ENCODE data around the gene GLG1.

GLG1 gene

GRCh38 chr16:74562117-74562516 lies 44.8 kb downstream of the GLG1 start:
- Histone ChIP-seq H3K14ac (ENCODE audit: low read length in 2 of 2) (no peak overlapping the region), H2BK12ac (ENCODE audit: low read length in 2 of 2) (no peak overlapping the region), H3K4me1 (ENCODE audit: control insufficient read depth, insufficient read depth, low read depth, low read length) (peaks cover 9% of the 10 kb centered on the region), H2BK120ac (ENCODE audit: low read depth, low read length) (no peak overlapping the region), H3K9ac (ENCODE audit: low read length) (no peak overlapping the region), H3K4ac (ENCODE audit: low read depth in 1 of 2, low read length in 2 of 2) (no peak overlapping the region), H3K36me3 (ENCODE audit: control insufficient read depth in 1 of 2, insufficient read depth in 2 of 2, low read depth in 1 of 2, low read length in 2 of 2) (peaks cover 0 to 5% of the 10 kb centered on the region in 2 experiments), H3K23ac (ENCODE audit: low read length in 2 of 2) (no peak overlapping the region), H2BK5ac (ENCODE audit: low read depth, low read length, poor library complexity, severe bottlenecking) (no peak overlapping the region), H3K4me2 (ENCODE audit: low read length, poor library complexity, severe bottlenecking) (no peak overlapping the region), H3K9me3 (ENCODE audit: control insufficient read depth, low read length) (no peaks in the 10 kb centered on the region), H3K27me3 (ENCODE audit: control insufficient read depth in 1 of 2, insufficient read depth in 1 of 2, low read length in 2 of 2) (no peaks in the 10 kb centered on the region), H3K4me3 (ENCODE audit: insufficient read depth in 1 of 2, low read depth in 1 of 2, low read length in 2 of 2) (no peak overlapping the region), H4K8ac (ENCODE audit: low read length) (no peak overlapping the region), H2BK15ac (ENCODE audit: low read depth, poor library complexity, severe bottlenecking) (no peak overlapping the region), H3K79me1 (replicated peaks; ENCODE audit: low read length, poor library complexity, severe bottlenecking) (peaks cover 28% of the 10 kb centered on the region), H3K27ac (ENCODE audit: low read length, poor library complexity, severe bottlenecking) (no peak overlapping the region), H2AK5ac (ENCODE audit: low read length, severe bottlenecking) (no peak overlapping the region), H2AFZ (ENCODE audit: low read depth, low read length) (no peak overlapping the region), H4K91ac (ENCODE audit: low read length) (no peak overlapping the region), H3K18ac (ENCODE audit: low read depth in 1 of 2, low read length in 2 of 2) (no peak overlapping the region)
- WGBS, result 86% methylated on average over 1 of the region's 1 CpG
- DNase-seq, result no peak

GRCh38 chr16:74561626-74562025 lies 45.3 kb downstream of the GLG1 start:
- Histone ChIP-seq H3K36me3 (ENCODE audit: control insufficient read depth in 1 of 2, insufficient read depth in 2 of 2, low read depth in 1 of 2, low read length in 2 of 2) (peaks cover 0 to 5% of the 10 kb centered on the region in 2 experiments), H2BK15ac (ENCODE audit: low read depth, poor library complexity, severe bottlenecking) (no peak overlapping the region), H4K8ac (ENCODE audit: low read length) (no peak overlapping the region), H3K27me3 (ENCODE audit: control insufficient read depth in 1 of 2, insufficient read depth in 1 of 2, low read length in 2 of 2) (no peaks in the 10 kb centered on the region), H2BK12ac (ENCODE audit: low read length in 2 of 2) (no peak overlapping the region), H3K27ac (ENCODE audit: low read length, poor library complexity, severe bottlenecking) (no peak overlapping the region), H4K91ac (ENCODE audit: low read length) (no peak overlapping the region), H3K4me2 (ENCODE audit: low read length, poor library complexity, severe bottlenecking) (no peak overlapping the region), H3K18ac (ENCODE audit: low read depth in 1 of 2, low read length in 2 of 2) (no peak overlapping the region), H3K4me1 (ENCODE audit: control insufficient read depth, insufficient read depth, low read depth, low read length) (peaks cover 9% of the 10 kb centered on the region), H3K9ac (ENCODE audit: low read length) (no peak overlapping the region), H2AK5ac (ENCODE audit: low read length, severe bottlenecking) (no peak overlapping the region), H3K14ac (ENCODE audit: low read length in 2 of 2) (no peak overlapping the region), H3K79me1 (replicated peaks; ENCODE audit: low read length, poor library complexity, severe bottlenecking) (peaks cover 28% of the 10 kb centered on the region), H3K4me3 (ENCODE audit: insufficient read depth in 1 of 2, low read depth in 1 of 2, low read length in 2 of 2) (no peak overlapping the region), H2BK120ac (ENCODE audit: low read depth, low read length) (no peak overlapping the region), H2BK5ac (ENCODE audit: low read depth, low read length, poor library complexity, severe bottlenecking) (no peak overlapping the region), H3K23ac (ENCODE audit: low read length in 2 of 2) (no peak overlapping the region), H2AFZ (ENCODE audit: low read depth, low read length) (no peak overlapping the region), H3K9me3 (ENCODE audit: control insufficient read depth, low read length) (no peaks in the 10 kb centered on the region), H3K4ac (ENCODE audit: low read depth in 1 of 2, low read length in 2 of 2) (no peak overlapping the region)
- no peak for DNase-seq
- 88% methylated on average over 1 of the region's 2 CpGs for WGBS

GRCh38 chr16:74560912-74561311 lies 46.0 kb downstream of the GLG1 start:
- H3K36me3 ChIP-seq (ENCODE audit: control insufficient read depth in 1 of 2, insufficient read depth in 2 of 2, low read depth in 1 of 2, low read length in 2 of 2), result peaks cover 0 to 5% of the 10 kb centered on the region in 2 experiments
- no peak overlapping the region for H3K4me3 ChIP-seq (ENCODE audit: insufficient read depth in 1 of 2, low read depth in 1 of 2, low read length in 2 of 2)
- no peak overlapping the region for H3K14ac ChIP-seq (ENCODE audit: low read length in 2 of 2)
- no peak overlapping the region for H2BK12ac ChIP-seq (ENCODE audit: low read length in 2 of 2)
- peaks cover 26% of the 10 kb centered on the region for H3K79me1 ChIP-seq (replicated peaks; ENCODE audit: low read length, poor library complexity, severe bottlenecking)
- H3K23ac ChIP-seq (ENCODE audit: low read length in 2 of 2), result no peak overlapping the region
- H2BK120ac ChIP-seq (ENCODE audit: low read depth, low read length), result no peak overlapping the region
- H3K9me3 ChIP-seq (ENCODE audit: control insufficient read depth, low read length), result no peaks in the 10 kb centered on the region
- no peak overlapping the region for H3K27ac ChIP-seq (ENCODE audit: low read length, poor library complexity, severe bottlenecking)
- no peak overlapping the region for H3K4ac ChIP-seq (ENCODE audit: low read depth in 1 of 2, low read length in 2 of 2)
- 98% methylated on average over 3 of the region's 3 CpGs for WGBS
- no peak overlapping the region for H2AFZ ChIP-seq (ENCODE audit: low read depth, low read length)
- H2AK5ac ChIP-seq (ENCODE audit: low read length, severe bottlenecking), result no peak overlapping the region
- no peaks in the 10 kb centered on the region for H3K27me3 ChIP-seq (ENCODE audit: control insufficient read depth in 1 of 2, insufficient read depth in 1 of 2, low read length in 2 of 2)
- peak overlapping the region in 1 of 2 experiments; percentile 37 for H3K18ac ChIP-seq (ENCODE audit: low read depth in 1 of 2, low read length in 2 of 2)
- no peak for DNase-seq
- H4K8ac ChIP-seq (ENCODE audit: low read length), result peak overlapping the region; percentile 48
- no peak overlapping the region for H3K4me2 ChIP-seq (ENCODE audit: low read length, poor library complexity, severe bottlenecking)
- no peak overlapping the region for H2BK5ac ChIP-seq (ENCODE audit: low read depth, low read length, poor library complexity, severe bottlenecking)
- H3K4me1 ChIP-seq (ENCODE audit: control insufficient read depth, insufficient read depth, low read depth, low read length), result peaks cover 10% of the 10 kb centered on the region
- H4K91ac ChIP-seq (ENCODE audit: low read length), result no peak overlapping the region
- no peak overlapping the region for H2BK15ac ChIP-seq (ENCODE audit: low read depth, poor library complexity, severe bottlenecking)
- no peak overlapping the region for H3K9ac ChIP-seq (ENCODE audit: low read length)

GRCh38 chr16:74558873-74559272 lies 48.0 kb downstream of the GLG1 start:
- Histone ChIP-seq H3K27me3 (ENCODE audit: control insufficient read depth in 1 of 2, insufficient read depth in 1 of 2, low read length in 2 of 2) (no peaks in the 10 kb centered on the region), H2BK12ac (ENCODE audit: low read length in 2 of 2) (no peak overlapping the region), H3K23ac (ENCODE audit: low read length in 2 of 2) (no peak overlapping the region), H3K4me2 (ENCODE audit: low read length, poor library complexity, severe bottlenecking) (no peak overlapping the region), H4K8ac (ENCODE audit: low read length) (no peak overlapping the region), H3K9ac (ENCODE audit: low read length) (no peak overlapping the region), H3K79me1 (replicated peaks; ENCODE audit: low read length, poor library complexity, severe bottlenecking) (peaks cover 20% of the 10 kb centered on the region), H3K27ac (ENCODE audit: low read length, poor library complexity, severe bottlenecking) (peak overlapping the region; percentile 14), H3K14ac (ENCODE audit: low read length in 2 of 2) (no peak overlapping the region), H2AFZ (ENCODE audit: low read depth, low read length) (no peak overlapping the region), H3K4me1 (ENCODE audit: control insufficient read depth, insufficient read depth, low read depth, low read length) (peaks cover 11% of the 10 kb centered on the region), H2BK5ac (ENCODE audit: low read depth, low read length, poor library complexity, severe bottlenecking) (no peak overlapping the region), H3K36me3 (ENCODE audit: control insufficient read depth in 1 of 2, insufficient read depth in 2 of 2, low read depth in 1 of 2, low read length in 2 of 2) (peaks cover 0 to 5% of the 10 kb centered on the region in 2 experiments), H2AK5ac (ENCODE audit: low read length, severe bottlenecking) (no peak overlapping the region), H3K9me3 (ENCODE audit: control insufficient read depth, low read length) (no peaks in the 10 kb centered on the region), H2BK120ac (ENCODE audit: low read depth, low read length) (no peak overlapping the region), H3K18ac (ENCODE audit: low read depth in 1 of 2, low read length in 2 of 2) (no peak overlapping the region), H4K91ac (ENCODE audit: low read length) (no peak overlapping the region), H3K4me3 (ENCODE audit: insufficient read depth in 1 of 2, low read depth in 1 of 2, low read length in 2 of 2) (no peak overlapping the region), H2BK15ac (ENCODE audit: low read depth, poor library complexity, severe bottlenecking) (no peak overlapping the region), H3K4ac (ENCODE audit: low read depth in 1 of 2, low read length in 2 of 2) (no peak overlapping the region)
- 97% methylated on average over 4 of the region's 4 CpGs for WGBS
- no peak for DNase-seq
